ENCODE measurements around the gene SP8.

Gene SP8

GRCh38 chr7:20794676-20795075, 8.0 kb upstream of the SP8 start:
- no peak for DNase-seq (ENCODE audit: low read depth in 2 of 2)

DNA sequence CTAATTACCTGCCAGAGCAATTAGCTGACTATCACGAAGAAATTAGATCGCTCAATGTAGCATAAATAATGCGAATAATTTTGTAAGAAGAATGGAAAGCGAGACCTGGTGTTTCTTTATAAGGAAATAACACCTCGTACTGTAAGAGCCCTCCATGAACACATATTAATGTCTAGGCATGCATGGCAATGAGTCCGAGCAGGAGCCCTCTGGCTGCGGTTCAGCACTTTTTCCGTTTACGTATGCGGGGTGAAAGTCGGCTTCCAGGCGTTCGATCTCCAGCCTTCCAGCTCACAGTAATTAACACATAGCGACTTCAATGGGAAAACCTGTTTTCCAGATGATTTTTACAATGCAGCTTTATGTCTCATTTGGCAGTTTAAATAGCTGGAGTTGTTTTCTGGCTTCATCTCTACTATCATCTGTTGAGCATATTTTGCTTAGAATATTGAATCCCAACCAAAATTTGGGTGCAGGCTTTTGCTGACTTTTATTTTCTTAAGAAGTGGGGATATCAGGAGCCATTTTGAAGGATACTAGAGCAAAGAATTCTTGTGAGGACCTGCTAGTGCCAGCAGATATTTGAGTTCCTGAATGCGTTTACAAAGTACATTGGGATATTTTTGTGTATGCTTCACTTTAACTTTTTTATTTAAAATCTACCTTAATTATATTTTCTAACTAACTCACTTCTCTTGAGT, 7.2 kb upstream of the SP8 start:
- no peak for DNase-seq (ENCODE audit: low read depth in 2 of 2)

- DNase-seq (ENCODE audit: low read depth in 2 of 2) = no peak
These were observed 6.6 kb upstream of the SP8 start for GRCh38 chr7:20793248-20793647.

DNA sequence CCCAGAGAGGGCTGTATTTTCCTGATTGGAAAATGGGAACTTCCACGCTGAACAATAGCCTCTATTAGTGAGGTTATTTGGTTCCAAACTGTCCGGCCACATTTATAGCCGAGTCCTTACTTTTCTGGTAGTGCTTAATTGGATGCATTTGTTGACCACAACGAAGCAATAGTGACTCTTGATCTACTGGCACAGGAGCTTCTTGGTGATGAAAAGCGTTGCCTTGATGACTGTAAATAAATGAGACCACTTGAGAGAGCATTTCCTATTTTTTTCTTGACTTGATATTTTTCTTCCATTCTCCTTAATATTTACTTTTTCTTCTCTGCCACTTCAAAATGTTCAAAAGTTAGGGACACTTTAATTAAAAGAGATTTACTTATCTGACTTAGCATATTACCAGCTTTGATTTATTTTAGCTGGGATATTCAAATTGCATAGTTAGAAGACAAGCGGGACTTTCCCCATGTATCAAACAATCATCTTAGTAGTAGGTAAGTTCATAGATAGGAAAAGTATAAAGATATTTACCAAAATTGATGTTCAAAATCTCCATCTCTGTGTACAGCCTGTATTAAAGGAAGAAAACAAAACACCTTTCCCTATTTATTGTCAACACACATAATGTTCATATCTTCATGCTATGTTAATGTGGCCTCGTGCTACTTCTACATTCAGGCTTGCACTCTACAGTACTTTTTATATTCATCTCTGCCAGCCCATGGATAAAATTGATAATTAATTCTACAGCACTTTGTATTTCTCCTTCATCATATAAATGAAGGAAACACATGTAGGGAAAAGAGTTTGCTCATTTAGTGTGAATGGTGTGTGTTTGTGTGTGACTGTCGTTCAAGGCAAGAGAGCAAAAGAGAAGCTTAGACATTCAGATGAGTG, 5.1 kb upstream of the SP8 start:
- DNase-seq (ENCODE audit: low read depth in 2 of 2) = no peak

GRCh38 chr7:20790375-20790774, 3.7 kb upstream of the SP8 start:
- no peak for DNase-seq (ENCODE audit: low read depth in 2 of 2)

DNA sequence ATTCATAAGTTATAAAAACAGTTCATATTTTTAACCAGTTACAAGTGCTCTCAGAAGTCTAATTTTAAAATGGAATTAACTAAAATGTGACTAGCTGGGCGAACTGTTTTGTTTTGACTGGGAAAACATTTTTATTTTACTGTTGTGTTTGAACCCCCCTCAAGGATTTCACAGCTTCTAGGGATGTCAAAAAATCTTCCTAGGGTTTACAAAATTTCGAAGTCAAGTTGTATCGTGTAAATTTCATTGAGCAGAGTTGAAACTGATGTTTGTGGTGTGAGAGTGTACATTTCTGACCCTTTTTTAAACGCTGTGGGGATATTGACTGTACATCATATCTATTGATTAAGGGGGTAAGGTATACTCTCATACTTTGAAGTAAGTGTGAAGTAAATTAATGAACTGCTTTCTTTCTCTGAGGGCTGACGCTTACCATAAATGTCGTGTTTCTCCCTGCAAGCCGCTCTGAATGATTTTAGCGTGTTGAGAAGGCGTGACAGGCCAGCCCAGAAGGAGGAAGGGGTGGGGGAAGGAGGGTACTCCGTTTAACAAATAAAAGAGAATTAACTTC, 1.8 kb upstream of the SP8 start:
- DNase-seq (ENCODE audit: low read depth in 2 of 2) = no peak

- DNase-seq (ENCODE audit: low read depth in 2 of 2) = no peak
These were observed 1.2 kb upstream of the SP8 start for GRCh38 chr7:20787660-20788419.

DNA sequence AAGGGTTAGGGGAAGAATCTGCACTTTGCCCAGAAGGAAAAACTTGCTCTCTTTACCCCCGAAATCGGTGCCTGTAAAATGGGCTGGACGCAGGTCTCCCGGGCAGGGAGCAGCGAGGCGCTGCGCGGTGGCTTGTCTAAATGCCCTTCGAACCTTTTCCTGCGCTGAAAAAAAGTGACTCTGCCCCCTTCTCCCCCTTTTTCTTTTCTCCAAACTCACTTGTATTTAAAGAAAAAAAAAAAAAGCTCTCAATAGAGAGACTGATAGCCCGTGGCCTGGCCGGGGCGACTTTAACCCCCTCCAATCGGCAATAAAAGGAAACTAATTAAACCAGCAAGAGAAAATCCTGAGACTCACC, 286 bp downstream of the SP8 start:
- DNase-seq (ENCODE audit: low read depth in 2 of 2) = no peak

DNA sequence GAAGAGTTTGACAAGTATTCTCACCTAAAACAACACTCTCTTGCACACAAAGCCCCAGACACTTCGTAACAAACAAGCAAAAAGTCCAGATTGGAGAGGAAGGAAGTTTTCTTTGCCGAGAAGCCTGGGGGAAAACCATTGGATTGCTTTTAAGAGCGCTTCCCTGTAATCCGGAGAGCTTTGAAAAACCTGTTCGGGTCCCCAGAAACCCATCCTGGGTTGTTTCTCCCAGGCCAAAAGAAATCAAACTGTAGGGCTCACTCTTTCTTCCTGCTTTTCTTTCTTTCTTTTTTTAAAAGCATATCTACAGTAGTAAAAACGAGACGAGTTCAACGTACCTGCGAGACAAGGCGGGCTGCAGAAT, 655 bp downstream of the SP8 start:
- no peak for DNase-seq (ENCODE audit: low read depth in 2 of 2)

DNA sequence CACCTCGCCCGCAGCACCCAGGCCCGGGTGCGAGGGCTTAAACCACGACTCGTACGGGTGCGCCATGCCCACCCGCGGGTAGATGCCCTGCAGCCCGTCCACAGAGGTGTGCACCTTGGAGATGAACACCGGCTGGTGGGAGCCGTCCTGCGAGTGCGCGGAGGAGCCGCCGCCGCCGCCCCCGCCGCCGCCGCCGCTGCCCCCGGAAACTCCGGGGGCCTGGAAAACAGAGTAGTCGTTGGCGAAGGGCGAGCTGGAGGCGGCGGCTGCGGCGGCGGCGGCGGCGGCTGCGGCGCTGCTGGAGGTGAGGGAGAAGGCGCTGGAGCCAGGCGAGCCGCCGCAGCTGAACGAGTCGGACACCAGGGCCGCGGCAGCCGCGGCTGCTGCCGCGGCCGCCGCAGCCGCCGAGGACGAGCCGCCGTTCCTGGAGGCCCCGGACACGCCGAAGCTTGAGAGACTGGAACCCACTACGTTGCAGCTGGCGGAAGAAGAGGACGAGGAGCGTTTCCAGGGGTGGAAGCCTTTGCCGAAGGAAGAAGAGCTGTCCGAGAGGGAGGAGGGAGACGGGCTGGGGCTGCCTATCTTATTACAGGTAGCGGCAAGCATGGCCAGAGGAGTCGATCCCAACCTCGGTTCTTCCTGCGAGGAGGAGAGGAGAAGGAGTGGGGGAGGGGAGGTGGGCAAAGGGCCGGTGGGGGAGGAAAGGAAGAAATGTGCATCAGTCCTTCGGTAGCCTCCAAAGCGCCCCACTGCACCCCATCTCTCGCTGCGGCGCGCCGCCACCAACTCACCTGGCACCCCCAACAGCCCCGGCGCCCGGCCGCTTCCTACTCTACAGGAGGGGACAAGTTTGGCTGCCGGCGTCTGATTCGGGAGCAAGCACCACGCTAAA, 1.3 kb downstream of the SP8 start:
- no peak for DNase-seq (ENCODE audit: low read depth in 2 of 2)

DNA sequence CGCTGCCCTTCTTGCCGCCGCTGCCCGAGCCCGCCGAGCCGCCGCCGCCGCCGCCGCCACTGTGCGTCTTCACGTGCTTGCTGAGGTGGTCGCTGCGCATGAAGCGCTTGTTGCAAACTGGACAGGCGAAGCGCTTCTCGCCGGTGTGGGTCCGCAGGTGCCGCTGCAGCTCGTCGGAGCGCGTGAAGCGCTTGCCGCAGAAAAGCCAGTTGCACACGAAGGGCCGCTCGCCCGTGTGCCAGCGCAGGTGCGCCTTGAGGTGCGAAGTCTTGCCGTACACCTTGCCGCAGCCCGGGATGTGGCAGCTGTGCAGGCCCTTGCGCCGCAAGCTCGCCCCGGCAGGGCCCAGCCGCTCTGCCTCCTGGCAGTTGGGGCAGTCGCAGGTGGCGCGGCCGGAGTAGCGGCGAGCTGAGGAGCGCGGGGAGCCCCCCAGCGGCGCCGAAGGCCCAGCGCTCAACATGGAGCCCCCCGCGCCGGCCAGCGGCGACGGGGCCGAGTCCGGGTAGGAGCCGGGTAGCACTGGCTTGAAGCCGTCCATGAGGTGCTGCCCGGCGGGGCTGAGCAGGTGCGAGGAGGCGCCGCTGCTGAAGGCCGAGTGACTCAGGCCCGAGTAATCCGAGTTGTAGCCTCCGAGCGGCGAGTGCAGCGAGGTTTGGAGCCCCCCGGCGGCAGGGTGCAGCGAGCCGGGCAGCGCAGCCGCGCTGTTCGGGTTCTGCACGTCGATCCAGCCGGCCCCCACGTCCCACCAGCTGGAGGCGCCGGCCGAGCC, 2.1 kb downstream of the SP8 start:
- no peak for DNase-seq (ENCODE audit: low read depth in 2 of 2)

- no peak for DNase-seq (ENCODE audit: low read depth in 2 of 2)
These were observed 2.8 kb downstream of the SP8 start for GRCh38 chr7:20783700-20784387.

DNA sequence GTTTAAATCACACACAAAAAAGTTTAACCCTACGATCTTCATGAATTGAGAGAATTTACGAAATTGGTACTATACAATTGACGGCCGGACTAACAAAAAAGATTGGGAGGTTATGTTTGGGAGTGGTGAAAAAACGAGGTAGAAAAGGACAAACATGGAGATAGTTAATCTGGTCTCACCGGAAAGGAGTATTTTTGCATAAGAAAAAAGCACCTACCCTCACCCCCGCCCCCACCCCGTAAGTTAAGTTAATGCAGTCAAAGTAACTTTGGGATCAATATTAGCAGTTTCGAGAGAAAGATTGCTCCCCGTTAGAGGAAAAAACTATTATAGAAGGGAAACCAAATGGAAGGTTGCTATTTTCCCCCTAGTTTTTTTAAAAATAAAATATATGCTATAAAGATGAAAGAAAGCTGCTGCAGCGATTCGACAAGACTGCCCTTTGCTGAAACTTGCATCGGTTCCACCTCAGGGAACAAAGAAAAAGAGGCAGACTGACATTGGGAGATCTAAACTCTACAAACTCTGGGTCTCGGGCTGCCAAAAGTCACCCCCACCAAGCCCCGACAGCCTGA, 3.5 kb downstream of the SP8 start:
- no peak for DNase-seq (ENCODE audit: low read depth in 2 of 2)

DNA sequence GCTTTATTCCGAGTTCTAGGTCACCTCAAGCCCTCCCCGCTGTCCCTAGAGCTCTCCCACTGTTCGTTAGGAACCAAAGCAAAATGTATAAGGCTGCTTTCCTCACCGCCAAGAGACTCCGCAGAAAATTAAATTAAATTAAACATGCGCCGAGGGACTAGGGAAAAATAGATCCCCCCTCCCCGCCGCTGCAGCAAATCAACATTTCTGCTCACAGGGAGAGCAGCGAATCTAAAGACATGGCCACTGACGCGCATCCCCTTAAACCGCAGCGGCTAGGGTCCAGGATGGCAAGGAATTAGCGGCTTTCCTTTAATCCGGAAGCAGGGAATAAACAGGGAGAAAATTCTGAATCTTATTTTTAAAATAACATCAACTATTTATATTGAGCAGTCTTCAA, 7.6 kb downstream of the SP8 start:
- no peak for DNase-seq (ENCODE audit: low read depth in 2 of 2)

GRCh38 chr7:20778063-20778721, 8.5 kb downstream of the SP8 start:
- DNase-seq (ENCODE audit: low read depth in 2 of 2) = no peak

GRCh38 chr7:20777377-20778062, 9.2 kb downstream of the SP8 start:
- DNase-seq (ENCODE audit: low read depth in 2 of 2) = no peak

DNA sequence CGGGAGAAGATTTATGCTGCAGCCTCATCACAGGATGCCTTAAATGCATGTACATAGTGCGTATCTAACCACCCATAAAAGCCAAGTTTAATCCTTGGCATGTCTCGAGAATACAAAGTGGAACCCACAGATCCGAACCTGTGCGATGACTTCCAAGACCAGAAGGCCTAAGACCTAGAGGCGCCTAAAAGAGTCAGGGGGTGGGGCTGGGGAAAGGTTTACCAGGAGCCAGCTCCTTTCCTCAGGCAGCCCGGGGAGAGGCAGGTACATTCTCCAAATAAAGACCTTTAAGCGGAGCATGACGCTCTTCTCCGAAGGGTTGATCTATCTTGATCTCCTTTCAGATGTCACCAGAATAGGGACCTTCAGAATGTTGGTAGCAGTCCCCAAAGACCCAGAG, 9.7 kb downstream of the SP8 start:
- no peak for DNase-seq (ENCODE audit: low read depth in 2 of 2)

DNA sequence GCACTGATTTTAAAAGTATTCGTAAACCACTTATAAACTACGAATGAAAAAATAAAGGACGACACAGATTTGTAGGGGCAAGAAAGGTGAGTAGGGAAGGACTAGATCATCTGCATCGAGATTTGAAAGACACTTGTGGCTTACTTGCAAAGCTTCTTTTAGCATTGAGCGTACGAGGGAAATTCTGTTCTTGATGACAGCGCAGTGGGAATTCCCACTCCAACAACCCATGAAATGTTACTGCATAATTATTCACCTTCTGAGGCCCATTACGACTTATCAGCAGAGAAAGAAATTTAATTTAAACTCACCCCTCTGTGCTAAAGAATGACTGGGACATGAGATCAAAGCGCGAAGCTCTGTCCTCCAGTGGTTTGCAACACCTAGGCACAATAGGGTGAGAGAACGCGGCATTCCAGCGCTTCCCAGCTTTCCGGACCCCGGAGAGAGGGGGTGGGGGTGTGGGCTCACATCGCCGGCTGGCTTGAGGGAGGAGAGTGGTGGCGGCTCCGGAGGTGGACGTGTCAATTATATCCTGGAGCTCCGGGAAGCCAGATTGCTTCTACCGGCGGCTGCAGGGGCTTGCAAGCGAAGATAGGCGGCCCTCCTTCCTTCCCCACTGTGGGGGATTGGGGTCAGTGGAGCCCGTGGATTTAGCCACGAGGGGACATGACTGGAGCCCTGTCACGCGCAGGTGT, 10.3 kb downstream of the SP8 start:
- no peak for DNase-seq (ENCODE audit: low read depth in 2 of 2)
